NT2/D1 (cell line): ENCODE results near the gene GRSF1.

ENCODE experiments used
- SUZ12 ChIP-seq: IDR thresholded peaks from 2 replicates; pipeline ENCODE4 v1.6.1; 2011; ENCODE audit not compliant: insufficient read length, insufficient read depth; ENCODE audit errors: extremely low read depth
- YY1 ChIP-seq: IDR thresholded peaks from 2 replicates; pipeline ENCODE4 v1.6.1; 2011; ENCODE audit not compliant: insufficient read length, insufficient read depth
- ZNF274 ChIP-seq: IDR thresholded peaks from 2 replicates; pipeline ENCODE4 v1.6.1; 2011; ENCODE audit warnings: mild to moderate bottlenecking, low read depth, low read length

GRCh38 chr4:70873216-70873615 lies 33.5 kb upstream of the GRSF1 start:
- TF ChIP-seq SUZ12: no peak
- no peak for TF ChIP-seq ZNF274
- no peak for TF ChIP-seq YY1
